ENCODE results near the gene TRERF1. TPM values are rescaled to one million over a fixed set of nuclear protein-coding genes. Genes with fewer than 3 reads are reported as not detected.

The TRERF1 gene
- total RNA-seq (10 to 100 TPM in 4 of 9 donors, 1 to 10 TPM in 5; 5.0 to 16.6 (median 8.4) TPM), polyA plus RNA-seq (10 to 100 TPM in 1 of 3 donors, 1 to 10 TPM in 2; 4.7 to 12.5 (median 7.5) TPM)
- long read RNA-seq, donor 1: 0 reads
- long read RNA-seq, donor 2: 0 reads
- long read RNA-seq, donor 3: 0 reads
- long read RNA-seq, donor 4, partial matches to known transcripts: 0 of 2 reads
- long read RNA-seq, donor 4, other reads (novel, unspliced or antisense): 2 of 2 reads
- long read RNA-seq, donor 5, partial matches to known transcripts: 5 of 10 reads
- long read RNA-seq, donor 5, other reads (novel, unspliced or antisense): 5 of 10 reads
- long read RNA-seq, donor 6, partial matches to known transcripts: 0 of 3 reads
- long read RNA-seq, donor 6, other reads (novel, unspliced or antisense): 3 of 3 reads
- long read RNA-seq, donor 7: 0 reads
- long read RNA-seq, donor 8: 0 reads
- long read RNA-seq, donor 9: 0 reads
- long read RNA-seq, donor 10: 0 reads

GRCh38 chr6:42451333-42452170, at the start of gene TRERF1:
TRERF1 (minus strand) TSS chr6:42451926; CDS start chr6:42269590, 182,336 bp downstream.
- WGBS, 4 donors: 0 to 1% (median 1%) methylated on average over 33 to 36 of the region's 36 CpGs
- DNase-seq: peak; percentile 52 to 70 (median 58)
- no peak for TF ChIP-seq POLR2A (IDR thresholded peaks at IDR 0.05)
- no peak for TF ChIP-seq CTCF (IDR thresholded peaks at IDR 0.05)
- Histone ChIP-seq H3K36me3 (replicated peaks in 1 of 2) (no peaks in the 10 kb centered on the region), H3K4me1 (replicated peaks in 1 of 2) (peaks cover 21 to 33% of the 10 kb centered on the region in 2 donors), H3K4me3 (peak within 1 kb of the TSS; percentile 31 to 71 (median 64)), H3K27me3 (no peaks in the 10 kb centered on the region), H3K27ac (peak within 1 kb of the TSS; percentile 68 to 92 (median 83)), H3K9me3 (replicated peaks in 1 of 3) (no peaks in the 10 kb centered on the region)
- intact Hi-C loops (cut with DNase I): no loop called here

GRCh38 chr6:42498473-42499128, 46.9 kb upstream of the TRERF1 start:
- peak in 2 of 7 donors; percentile 18 to 22 for DNase-seq
- intact Hi-C loops (cut with DNase I): no loop called here
- WGBS, 4 donors: 78 to 92% (median 82%) methylated on average over 6 to 7 of the region's 7 CpGs

GRCh38 chr6:42493914-42494539, 42.3 kb upstream of the TRERF1 start:
- H3K9me3 ChIP-seq (replicated peaks in 1 of 3): no peaks in the 10 kb centered on the region
- no peak overlapping the region for H3K4me3 ChIP-seq
- DNase-seq: no peak
- WGBS, 4 donors: 88 to 92% (median 89%) methylated on average over 14 of the region's 14 CpGs
- no peaks in the 10 kb centered on the region for H3K36me3 ChIP-seq (replicated peaks in 1 of 2)
- no peaks in the 10 kb centered on the region for H3K4me1 ChIP-seq (replicated peaks in 1 of 2)
- TF ChIP-seq CTCF (IDR thresholded peaks at IDR 0.05): no peak
- TF ChIP-seq POLR2A (IDR thresholded peaks at IDR 0.05): no peak
- intact Hi-C loops (cut with DNase I): no loop called here
- no peak overlapping the region for H3K27ac ChIP-seq
- H3K27me3 ChIP-seq: no peaks in the 10 kb centered on the region

More at GRCh38 chr6:42498473-42499128, 46.9 kb upstream of the TRERF1 start:
- no peak overlapping the region for H3K4me3 ChIP-seq
- no peaks in the 10 kb centered on the region for H3K36me3 ChIP-seq (replicated peaks in 1 of 2)
- no peaks in the 10 kb centered on the region for H3K4me1 ChIP-seq (replicated peaks in 1 of 2)
- H3K27me3 ChIP-seq: no peaks in the 10 kb centered on the region
- H3K9me3 ChIP-seq (replicated peaks in 1 of 3): no peaks in the 10 kb centered on the region
- H3K27ac ChIP-seq: no peak overlapping the region
- no peak for TF ChIP-seq CTCF (IDR thresholded peaks at IDR 0.05)
- no peak for TF ChIP-seq POLR2A (IDR thresholded peaks at IDR 0.05)
